ENCODE measurements around the gene SIPA1L3.

DNA sequence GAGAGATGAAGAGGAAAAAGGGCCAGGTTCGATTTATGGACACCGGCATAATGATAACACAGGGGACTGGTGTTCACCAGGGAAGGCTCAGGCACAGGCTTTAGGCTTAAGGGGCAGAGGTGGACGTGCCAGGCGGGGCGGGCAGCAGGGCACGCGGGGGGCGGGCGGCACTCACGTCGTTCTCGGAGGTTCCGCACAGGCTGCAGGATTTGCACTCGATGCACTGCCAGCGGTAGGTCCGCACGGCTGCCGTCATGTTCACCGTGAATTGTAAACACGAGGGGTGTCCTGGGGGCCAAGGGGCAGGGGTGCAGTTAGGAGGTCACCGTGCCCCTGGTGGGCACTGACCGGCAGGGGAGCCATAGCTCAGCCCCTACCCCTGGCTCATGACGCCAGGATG lies 306.5 kb downstream of the SIPA1L3 start:
- TF ChIP-seq, protein P1, sequence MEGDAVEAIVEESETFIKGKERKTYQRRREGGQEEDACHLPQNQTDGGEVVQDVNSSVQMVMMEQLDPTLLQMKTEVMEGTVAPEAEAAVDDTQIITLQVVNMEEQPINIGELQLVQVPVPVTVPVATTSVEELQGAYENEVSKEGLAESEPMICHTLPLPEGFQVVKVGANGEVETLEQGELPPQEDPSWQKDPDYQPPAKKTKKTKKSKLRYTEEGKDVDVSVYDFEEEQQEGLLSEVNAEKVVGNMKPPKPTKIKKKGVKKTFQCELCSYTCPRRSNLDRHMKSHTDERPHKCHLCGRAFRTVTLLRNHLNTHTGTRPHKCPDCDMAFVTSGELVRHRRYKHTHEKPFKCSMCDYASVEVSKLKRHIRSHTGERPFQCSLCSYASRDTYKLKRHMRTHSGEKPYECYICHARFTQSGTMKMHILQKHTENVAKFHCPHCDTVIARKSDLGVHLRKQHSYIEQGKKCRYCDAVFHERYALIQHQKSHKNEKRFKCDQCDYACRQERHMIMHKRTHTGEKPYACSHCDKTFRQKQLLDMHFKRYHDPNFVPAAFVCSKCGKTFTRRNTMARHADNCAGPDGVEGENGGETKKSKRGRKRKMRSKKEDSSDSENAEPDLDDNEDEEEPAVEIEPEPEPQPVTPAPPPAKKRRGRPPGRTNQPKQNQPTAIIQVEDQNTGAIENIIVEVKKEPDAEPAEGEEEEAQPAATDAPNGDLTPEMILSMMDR (IDR thresholded peaks at IDR 0.05; ENCODE audit: insufficient read depth, low read depth, low read length), result no peak
- no peak for TF ChIP-seq EZH2 (IDR thresholded peaks at IDR 0.05; ENCODE audit: insufficient read depth, low read length)
